B cell (primary cell): ENCODE data around the gene FOXP3. TPM values are rescaled to one million over a fixed set of nuclear protein-coding genes. Genes with fewer than 3 reads are reported as not detected.

ENCODE experiments used
- ATAC-seq: fragments of 200-7000 bp; cut with Tn5 transposase; one replicate; pipeline ENCODE4 v1.10.0; 2021; ENCODE audit warnings: low read depth, mild to moderate bottlenecking, moderate number of reproducible peaks, moderate library complexity
- CTCF ChIA-PET: fragments of 350-600 bp; sonication (Branson Sonifier 250); formaldehyde crosslinking; loops from one replicate; lab custom pipeline; 2021; ENCODE audit warnings: antibody characterized with exemption, inconsistent platforms; lab: Charles Lee
- POLR2A ChIA-PET: fragments of 350-600 bp; sonication (Branson Sonifier 250); formaldehyde crosslinking; loops from one replicate; lab custom pipeline; 2021; ENCODE audit warnings: antibody characterized with exemption; lab: Charles Lee
- DNase-seq: peaks from one replicate; pipeline ENCODE4 v3.0.0; 2013
- H2AFZ ChIP-seq: 2 replicates; pipeline ENCODE4 v1.6.1; 2012; ENCODE audit warnings: mild to moderate bottlenecking, low read depth, low read length; ENCODE audit not compliant: insufficient read depth, poor library complexity, severe bottlenecking
- H3K27ac ChIP-seq, 2 donors: 1 replicate in 1 of 2; 2 replicates in 1 of 2; pipeline ENCODE4 v1.5.1; 2012 to 2013; ENCODE audit warnings: low read length in 2 of 2, mild to moderate bottlenecking in 2 of 2, moderate library complexity in 1 of 2
- H3K27me3 ChIP-seq, 4 experiments: fragments of 200-600 bp in 1 of 4; sonication (generic) in 1 of 4; replicated peaks in 1 of 4; 1 replicate in 2 of 4; 2 replicates in 2 of 4; pipeline versions ENCODE4 v1.6.1 to v1.7.0; 2013 to 2016; ENCODE audit warnings: low read length in 3 of 4, mild to moderate bottlenecking in 2 of 4, mixed read lengths in 1 of 4, moderate library complexity in 1 of 4; ENCODE audit not compliant: insufficient read depth in 4 of 4, control insufficient read depth in 3 of 4; ENCODE audit errors: control extremely low read depth in 1 of 4
- H3K36me3 ChIP-seq, 2 experiments: replicated peaks in 1 of 2; 1 replicate in 1 of 2; 2 replicates in 1 of 2; pipeline versions ENCODE4 v1.6.1 to v1.7.1; 2013; ENCODE audit warnings: low read length in 1 of 2; ENCODE audit not compliant: insufficient read depth in 2 of 2, control insufficient read depth in 1 of 2; ENCODE audit errors: control extremely low read depth in 1 of 2, extremely low read depth in 1 of 2
- H3K4me1 ChIP-seq, 2 donors: fragments of 200-600 bp in 1 of 2; sonication (generic) in 1 of 2; 1 replicate in 1 of 2; 2 replicates in 1 of 2; pipeline versions ENCODE4 v1.5.1 to v1.6.1; 2013 to 2017; ENCODE audit warnings: low read length in 2 of 2; ENCODE audit not compliant: control insufficient read depth in 2 of 2, insufficient read depth in 2 of 2
- H3K4me2 ChIP-seq: replicated peaks from 2 replicates; pipeline ENCODE3; 2012; ENCODE audit warnings: mild to moderate bottlenecking, low read depth, low read length; ENCODE audit not compliant: poor library complexity, severe bottlenecking
- H3K4me3 ChIP-seq, 5 experiments: fragments of 200-600 bp in 1 of 5; sonication (generic) in 1 of 5; 1 replicate in 3 of 5; 2 replicates in 2 of 5; pipeline versions ENCODE4 v1.5.1 to v1.7.0; 2011 to 2016; ENCODE audit warnings: low read length in 4 of 5, mild to moderate bottlenecking in 4 of 5, low read depth in 2 of 5, control low read depth in 1 of 5, moderate library complexity in 1 of 5; ENCODE audit not compliant: insufficient read depth in 1 of 5; ENCODE audit errors: control extremely low read depth in 1 of 5, extremely low read depth in 1 of 5
- H3K79me2 ChIP-seq: fragments of 200-600 bp; sonication (generic); one replicate; pipeline ENCODE4 v1.6.0; 2016; ENCODE audit warnings: low read length; ENCODE audit not compliant: control insufficient read depth, insufficient read depth
- H3K9ac ChIP-seq: fragments of 200-600 bp; sonication (generic); 2 replicates; pipeline ENCODE4 v1.6.1; 2017; ENCODE audit warnings: mild to moderate bottlenecking, low read length, moderate library complexity
- H3K9me3 ChIP-seq, 3 donors: one replicate each; pipeline versions ENCODE4 v1.6.1 to v1.7.1; 2013; ENCODE audit warnings: low read length in 2 of 3; ENCODE audit not compliant: control insufficient read depth in 2 of 3, insufficient read depth in 1 of 3; ENCODE audit errors: control extremely low read depth in 1 of 3
- H4K20me1 ChIP-seq: 2 replicates; pipeline ENCODE4 v1.6.0; 2012; ENCODE audit warnings: mild to moderate bottlenecking, low read length; ENCODE audit not compliant: insufficient read depth, control insufficient read depth, poor library complexity, severe bottlenecking
- H3K27ac Mint-ChIP-seq: one replicate; pipeline ENCODE4 v1.8.0; 2021; ENCODE audit warnings: mixed read lengths
- H3K27me3 Mint-ChIP-seq: one replicate; pipeline ENCODE4 v1.8.0; 2021; ENCODE audit warnings: mixed read lengths
- H3K4me1 Mint-ChIP-seq: one replicate; pipeline ENCODE4 v1.8.0; 2021; ENCODE audit warnings: mixed read lengths
- H3K4me3 Mint-ChIP-seq: one replicate; pipeline ENCODE4 v1.8.0; 2021; ENCODE audit warnings: mixed read lengths
- H3K9me3 Mint-ChIP-seq: one replicate; pipeline ENCODE4 v1.8.0; 2022; ENCODE audit warnings: mixed read lengths; ENCODE audit not compliant: insufficient read depth
- CTCF ChIP-seq: fragments of 200-600 bp; IDR thresholded peaks from one replicate; pipeline ENCODE4 v1.8.0; 2022; ENCODE audit warnings: antibody characterized with exemption, mild to moderate bottlenecking
- EZH2 ChIP-seq: IDR thresholded peaks from 2 replicates; pipeline ENCODE4 v1.6.1; 2012; ENCODE audit warnings: borderline replicate concordance, low read depth, mild to moderate bottlenecking, moderate library complexity, low read length; ENCODE audit not compliant: insufficient read depth, poor library complexity, severe bottlenecking
- WGBS: methylation state at CpG from one replicate; pipeline ENCODE4 v1.1.5; 2013; ENCODE audit warnings: missing lambda C conversion rate; ENCODE audit not compliant: insufficient coverage; 5-methylcytosine and 5-hydroxymethylcytosine counted together
- intact Hi-C: fragments of 100-400 bp; cut with micrococcal nuclease; formaldehyde crosslinking; loops from one replicate; pipeline ENCODE4 v1.10.0; 2022
- polyA plus RNA-seq: library from polyadenylated mRNA; depleted of rRNA; stranded (reverse); fragments of >200 nt; gene quantifications from 2 replicates; pipeline ENCODE4 v1.2.3, GENCODE V29; 2012
- total RNA-seq, 2 donors: library from RNA; stranded (reverse); fragments of 120-200 nt in 1 of 2; gene quantifications; 1 replicate in 1 of 2; 2 replicates in 1 of 2; pipeline versions ENCODE4 v1.2.3 to v1.2.4, GENCODE V29; 2013 to 2022

FOXP3 gene
- total and polyA plus RNA-seq, 2 donors (not counting 1 experiment from before 2014, with no cell fraction given): 0.03 TPM; not detected in 1

DNA sequence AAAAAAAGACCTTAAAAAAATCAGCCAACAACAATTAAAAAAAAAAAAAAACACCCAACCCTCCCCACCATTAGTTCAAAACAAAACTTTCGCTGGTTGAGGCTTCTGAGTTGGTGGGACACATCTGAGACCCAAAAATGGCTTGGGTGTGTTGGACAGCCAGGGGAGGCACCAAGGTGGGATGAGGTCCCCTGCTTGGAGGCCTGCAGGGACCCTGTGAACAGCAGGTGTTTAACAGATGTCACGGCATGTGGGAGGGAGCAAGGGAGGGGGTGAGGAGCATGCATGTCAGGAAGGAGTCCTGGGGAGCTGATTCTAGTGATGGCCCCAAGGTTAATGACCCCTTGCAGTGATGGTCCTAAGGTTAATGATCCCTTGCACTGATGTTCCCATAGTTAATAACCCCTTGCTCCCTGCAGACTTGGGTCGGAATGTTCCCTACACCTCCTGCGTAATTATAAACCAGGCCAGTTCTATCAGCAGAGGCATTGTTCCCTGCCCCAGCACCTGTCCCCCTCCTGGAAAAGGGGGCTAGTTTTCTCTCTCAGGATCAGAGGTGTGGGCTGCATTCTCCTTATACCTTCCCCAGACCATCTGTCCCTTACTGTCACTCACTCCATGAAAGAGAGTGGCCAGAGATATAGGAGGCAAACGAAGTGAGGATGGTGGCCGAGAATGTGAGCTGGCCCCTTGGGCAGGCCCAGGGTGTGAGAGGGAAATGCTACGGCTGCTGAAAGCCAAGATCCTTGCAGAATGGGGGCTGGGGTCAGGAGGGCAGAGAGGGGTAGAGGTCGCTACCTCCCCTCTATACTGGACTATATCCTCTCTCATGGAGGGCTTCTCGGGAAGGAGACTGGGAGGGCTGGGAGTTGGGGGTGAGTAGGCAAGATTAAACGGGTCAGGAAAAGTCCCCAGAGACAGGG lies 2.3 kb upstream of the FOXP3 start:
- ATAC-seq (no peak), DNase-seq (no peak)
- H3K4me1 Mint-ChIP-seq: peaks cover 20% of the 10 kb centered on the region
- H3K9ac ChIP-seq: no peak overlapping the region
- peaks cover 4% of the 10 kb centered on the region for H3K27me3 Mint-ChIP-seq
- CTCF ChIA-PET: no interaction called here
- no peak overlapping the region for H2AFZ ChIP-seq
- H3K4me2 ChIP-seq: no peak overlapping the region
- intact Hi-C loops: loop anchor here (5.0 kb wide), 1 partner anchor 1609 kb away; the partner anchor contains the start of gene UXT
- no peak overlapping the region for H3K4me3 ChIP-seq
- no peaks in the 10 kb centered on the region for H4K20me1 ChIP-seq
- H3K9me3 Mint-ChIP-seq: no peaks in the 10 kb centered on the region
- no peaks in the 10 kb centered on the region for H3K9me3 ChIP-seq
- H3K79me2 ChIP-seq: peaks cover 10% of the 10 kb centered on the region
- H3K27ac Mint-ChIP-seq: no peak overlapping the region
- H3K4me1 ChIP-seq: peaks cover 12 to 19% of the 10 kb centered on the region in 2 donors
- POLR2A ChIA-PET: no interaction called here
- no peak overlapping the region for H3K4me3 Mint-ChIP-seq
- no CpG with 5 or more reads among the region's 10 CpGs for WGBS
- TF ChIP-seq EZH2 (no peak), CTCF (no peak)
- no peak overlapping the region for H3K27ac ChIP-seq
- no peaks in the 10 kb centered on the region for H3K36me3 ChIP-seq
- no peaks in the 10 kb centered on the region for H3K27me3 ChIP-seq

GRCh38 chrX:49263631-49264030 lies 879 bp downstream of the FOXP3 start:
- Histone ChIP-seq H3K36me3 (no peaks in the 10 kb centered on the region), H3K79me2 (no peaks in the 10 kb centered on the region), H2AFZ (no peak overlapping the region), H3K27me3 (no peaks in the 10 kb centered on the region), H3K9ac (no peak overlapping the region), H4K20me1 (no peaks in the 10 kb centered on the region), H3K4me1 (peaks cover 0 to 4% of the 10 kb centered on the region in 2 donors), H3K4me2 (no peak overlapping the region), H3K27ac (no peak overlapping the region), H3K4me3 (no peak overlapping the region), H3K9me3 (no peaks in the 10 kb centered on the region)
- CTCF ChIA-PET: no interaction called here
- no peak overlapping the region for H3K27ac Mint-ChIP-seq
- WGBS: 86% methylated on average over 5 of the region's 10 CpGs
- POLR2A ChIA-PET: no interaction called here
- no peaks in the 10 kb centered on the region for H3K9me3 Mint-ChIP-seq
- H3K27me3 Mint-ChIP-seq: peaks cover 5% of the 10 kb centered on the region
- DNase-seq (no peak), ATAC-seq (no peak)
- intact Hi-C loops: no loop called here
- TF ChIP-seq EZH2 (no peak), CTCF (no peak)
- peaks cover 10% of the 10 kb centered on the region for H3K4me1 Mint-ChIP-seq
- no peak overlapping the region for H3K4me3 Mint-ChIP-seq
